ENCODE results near the gene RBM33. TPM values are rescaled to one million over a fixed set of nuclear protein-coding genes. Genes with fewer than 3 reads are reported as not detected.

Gene RBM33
- total and polyA plus RNA-seq, 8 donors: 14.6 to 40.1 (median 32.7) TPM

GRCh38 chr7:155665079-155665956 lies 20.9 kb downstream of the RBM33 start:
- H3K4me3 ChIP-seq: no peak overlapping the region
- no peak overlapping the region for H3K27ac ChIP-seq
- FAIRE-seq (no peak), ATAC-seq (peak in 1 of 4 donors; percentile 39), DNase-seq (no peak)
- 82 to 84% methylated on average over 9 of the region's 9 CpGs for WGBS, 2 donors
- no peaks in the 10 kb centered on the region for H3K36me3 ChIP-seq
- H3K4me1 ChIP-seq: peaks cover 10 to 26% (median 17%) of the 10 kb centered on the region in 3 donors
- no peaks in the 10 kb centered on the region for H3K9me3 ChIP-seq
- no peak for TF ChIP-seq CTCF (IDR thresholded peaks at IDR 0.05)
- H3K27me3 ChIP-seq: no peaks in the 10 kb centered on the region
- intact Hi-C loops (cut with DNase I): no loop called here

GRCh38 chr7:155665957-155666287 lies 21.5 kb downstream of the RBM33 start:
- H3K4me3 ChIP-seq: no peak overlapping the region
- ATAC-seq (peak in 3 of 4 donors; percentile 37 to 60 (median 42)), FAIRE-seq (no peak), DNase-seq (no peak)
- peaks cover 10 to 26% (median 17%) of the 10 kb centered on the region in 3 donors for H3K4me1 ChIP-seq
- H3K27ac ChIP-seq: no peak overlapping the region
- H3K9me3 ChIP-seq: no peaks in the 10 kb centered on the region
- no peak for TF ChIP-seq CTCF (IDR thresholded peaks at IDR 0.05)
- H3K36me3 ChIP-seq: no peaks in the 10 kb centered on the region
- H3K27me3 ChIP-seq: no peaks in the 10 kb centered on the region
- WGBS, 2 donors: 80 to 84% methylated on average over 3 of the region's 3 CpGs
- intact Hi-C loops (cut with DNase I): no loop called here

- DNase-seq: no peak
- Histone ChIP-seq H3K36me3 (no peaks in the 10 kb centered on the region), H3K4me1 (peaks cover 10 to 26% (median 17%) of the 10 kb centered on the region in 3 donors), H3K9me3 (no peaks in the 10 kb centered on the region), H3K27ac (no peak overlapping the region), H3K4me3 (no peak overlapping the region), H3K27me3 (no peaks in the 10 kb centered on the region)
- FAIRE-seq: no peak
- intact Hi-C loops (cut with DNase I): no loop called here
- ATAC-seq: no peak
- WGBS, 2 donors: 88% methylated on average over 6 of the region's 6 CpGs
- TF ChIP-seq CTCF (IDR thresholded peaks at IDR 0.05): no peak
These were observed 22.9 kb downstream of the RBM33 start for GRCh38 chr7:155667241-155667829.

- 75 to 77% methylated on average over 11 of the region's 11 CpGs for whole genome bisulfite sequencing, 2 donors
- peaks cover 10 to 20% (median 13%) of the 10 kb centered on the region in 3 donors for H3K4me1 ChIP-seq
- peaks cover 0 to 4% (median 0%) of the 10 kb centered on the region in 3 donors for H3K36me3 ChIP-seq
- no peaks in the 10 kb centered on the region for H3K9me3 ChIP-seq
- intact Hi-C loops (cut with DNase I): no loop called here
- TF ChIP-seq CTCF (IDR thresholded peaks at IDR 0.05): no peak
- no peak overlapping the region for H3K4me3 ChIP-seq
- no peak for FAIRE-seq
- peak in 3 of 4 donors; percentile 52 to 59 (median 58) for ATAC-seq
- peak overlapping the region in 1 of 4 donors; percentile 17 for H3K27ac ChIP-seq
- H3K27me3 ChIP-seq: no peaks in the 10 kb centered on the region
- DNase-seq: no peak
These were observed 25.4 kb downstream of the RBM33 start for GRCh38 chr7:155669717-155670505.

Measured in pancreas (tissue), 10 donors.